ENCODE results near the gene PAPLN. TPM values are rescaled to one million over a fixed set of nuclear protein-coding genes. Genes with fewer than 3 reads are reported as not detected.
"Not testable (repeated sequence)": the region's sequence is repeated elsewhere in the genome, so short reads cannot be mapped to it uniquely, and the experiment has no call there.

Gene PAPLN
- total and polyA plus RNA-seq, 4 donors, result 0.68 to 2.8 (median 1.3) TPM

- WGBS, result 95% methylated on average over 3 of the region's 3 CpGs
- TF ChIP-seq GABPA (IDR thresholded peaks at IDR 0.05 in 1 of 2, conservative IDR thresholded peaks at IDR 0.05 in 1 of 2) (no peak), ATF3 (IDR thresholded peaks at IDR 0.05) (no peak), JUND (IDR thresholded peaks at IDR 0.05) (no peak), RXRA (IDR thresholded peaks at IDR 0.05) (no peak), SP1 (IDR thresholded peaks at IDR 0.05) (no peak), RAD21 (IDR thresholded peaks at IDR 0.05) (no peak), HNF4A (conservative IDR thresholded peaks at IDR 0.05) (no peak), EGR1 (IDR thresholded peaks at IDR 0.05; ENCODE audit: low read depth in 2 of 2) (no peak), HNF4G (IDR thresholded peaks at IDR 0.05) (no peak), NR2F2 (IDR thresholded peaks at IDR 0.05) (no peak), FOXA2 (IDR thresholded peaks at IDR 0.05) (no peak), YY1 (IDR thresholded peaks at IDR 0.05) (no peak)
- TF ChIP-seq, protein P1, sequence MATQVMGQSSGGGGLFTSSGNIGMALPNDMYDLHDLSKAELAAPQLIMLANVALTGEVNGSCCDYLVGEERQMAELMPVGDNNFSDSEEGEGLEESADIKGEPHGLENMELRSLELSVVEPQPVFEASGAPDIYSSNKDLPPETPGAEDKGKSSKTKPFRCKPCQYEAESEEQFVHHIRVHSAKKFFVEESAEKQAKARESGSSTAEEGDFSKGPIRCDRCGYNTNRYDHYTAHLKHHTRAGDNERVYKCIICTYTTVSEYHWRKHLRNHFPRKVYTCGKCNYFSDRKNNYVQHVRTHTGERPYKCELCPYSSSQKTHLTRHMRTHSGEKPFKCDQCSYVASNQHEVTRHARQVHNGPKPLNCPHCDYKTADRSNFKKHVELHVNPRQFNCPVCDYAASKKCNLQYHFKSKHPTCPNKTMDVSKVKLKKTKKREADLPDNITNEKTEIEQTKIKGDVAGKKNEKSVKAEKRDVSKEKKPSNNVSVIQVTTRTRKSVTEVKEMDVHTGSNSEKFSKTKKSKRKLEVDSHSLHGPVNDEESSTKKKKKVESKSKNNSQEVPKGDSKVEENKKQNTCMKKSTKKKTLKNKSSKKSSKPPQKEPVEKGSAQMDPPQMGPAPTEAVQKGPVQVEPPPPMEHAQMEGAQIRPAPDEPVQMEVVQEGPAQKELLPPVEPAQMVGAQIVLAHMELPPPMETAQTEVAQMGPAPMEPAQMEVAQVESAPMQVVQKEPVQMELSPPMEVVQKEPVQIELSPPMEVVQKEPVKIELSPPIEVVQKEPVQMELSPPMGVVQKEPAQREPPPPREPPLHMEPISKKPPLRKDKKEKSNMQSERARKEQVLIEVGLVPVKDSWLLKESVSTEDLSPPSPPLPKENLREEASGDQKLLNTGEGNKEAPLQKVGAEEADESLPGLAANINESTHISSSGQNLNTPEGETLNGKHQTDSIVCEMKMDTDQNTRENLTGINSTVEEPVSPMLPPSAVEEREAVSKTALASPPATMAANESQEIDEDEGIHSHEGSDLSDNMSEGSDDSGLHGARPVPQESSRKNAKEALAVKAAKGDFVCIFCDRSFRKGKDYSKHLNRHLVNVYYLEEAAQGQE (IDR thresholded peaks at IDR 0.05), result no peak
- H3K4me3 ChIP-seq (ENCODE audit: low read depth in 1 of 3, low read length in 3 of 3), result no peak overlapping the region
- no peak for DNase-seq (ENCODE audit: low spot score)
- H3K27ac ChIP-seq (ENCODE audit: low read depth in 1 of 2, low read length in 2 of 2), result no peak overlapping the region
- peaks cover 0 to 4% (median 0%) of the 10 kb centered on the region in 4 donors for H3K4me1 ChIP-seq (ENCODE audit: control insufficient read depth in 4 of 4, insufficient read depth in 4 of 4, low read length in 3 of 4)
- H3K36me3 ChIP-seq (ENCODE audit: control insufficient read depth in 4 of 4, insufficient read depth in 3 of 4, low read depth in 1 of 4, low read length in 3 of 4), result peaks cover 0 to 2% (median 0%) of the 10 kb centered on the region in 4 donors
- H3K9me3 ChIP-seq (ENCODE audit: control insufficient read depth in 4 of 4, low read length in 3 of 4), result no peaks in the 10 kb centered on the region
- H3K27me3 ChIP-seq (ENCODE audit: control insufficient read depth in 4 of 4, insufficient read depth in 4 of 4, low read length in 3 of 4), result no peaks in the 10 kb centered on the region
- no peak overlapping the region for H3K9ac ChIP-seq (ENCODE audit: low read depth in 1 of 2, low read length in 2 of 2)
Observed at GRCh38 chr14:73307261-73307660, 70.0 kb downstream of the PAPLN start.

DNA sequence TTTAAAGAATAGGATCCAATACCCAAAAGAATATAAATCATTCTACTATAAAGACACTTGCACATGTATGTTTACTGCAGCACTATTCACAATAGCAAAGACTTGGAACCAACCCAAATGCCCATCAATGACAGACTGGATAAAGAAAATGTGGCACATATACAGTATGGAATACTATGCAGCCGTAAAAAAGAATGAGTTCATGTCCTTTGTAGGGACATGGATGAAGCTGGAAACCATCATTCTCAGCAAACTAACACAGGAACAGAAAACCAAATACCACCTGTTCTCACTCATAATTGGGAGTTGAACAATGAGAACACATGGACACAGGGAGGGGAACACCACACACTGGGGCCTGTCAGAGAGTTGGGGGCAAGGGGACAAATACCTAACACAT lies 71.9 kb downstream of the PAPLN start:
- H3K27ac ChIP-seq (ENCODE audit: low read depth in 1 of 2, low read length in 2 of 2); H3K36me3 ChIP-seq (ENCODE audit: control insufficient read depth in 4 of 4, insufficient read depth in 3 of 4, low read depth in 1 of 4, low read length in 3 of 4); H3K4me1 ChIP-seq (ENCODE audit: control insufficient read depth in 4 of 4, insufficient read depth in 4 of 4, low read length in 3 of 4); H3K27me3 ChIP-seq (ENCODE audit: control insufficient read depth in 4 of 4, insufficient read depth in 4 of 4, low read length in 3 of 4); H3K9me3 ChIP-seq (ENCODE audit: control insufficient read depth in 4 of 4, low read length in 3 of 4); H3K9ac ChIP-seq (ENCODE audit: low read depth in 1 of 2, low read length in 2 of 2); DNase-seq (ENCODE audit: low spot score); H3K4me3 ChIP-seq (ENCODE audit: low read depth in 1 of 3, low read length in 3 of 3): not testable (repeated sequence)
- 91% methylated on average over 1 of the region's 1 CpG for WGBS

DNA sequence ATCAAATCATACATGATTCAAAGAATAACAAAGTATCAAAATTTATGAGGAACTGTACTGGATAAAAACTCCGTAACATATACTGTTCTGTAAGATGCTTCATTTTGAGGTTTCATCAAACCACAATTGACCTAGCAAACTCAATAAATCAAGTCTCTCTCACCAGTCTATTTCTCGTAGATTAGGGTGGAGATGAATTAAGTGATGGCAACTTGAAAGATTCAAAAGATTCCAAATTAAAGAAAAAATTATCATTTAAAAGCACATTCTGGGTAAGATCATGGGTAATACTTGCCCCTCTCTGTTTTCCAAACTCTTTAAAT lies 74.4 kb downstream of the PAPLN start:
- Histone ChIP-seq H3K9me3 (ENCODE audit: control insufficient read depth in 4 of 4, low read length in 3 of 4) (no peaks in the 10 kb centered on the region), H3K9ac (ENCODE audit: low read depth in 1 of 2, low read length in 2 of 2) (no peak overlapping the region), H3K27me3 (ENCODE audit: control insufficient read depth in 4 of 4, insufficient read depth in 4 of 4, low read length in 3 of 4) (no peaks in the 10 kb centered on the region), H3K27ac (ENCODE audit: low read depth in 1 of 2, low read length in 2 of 2) (no peak overlapping the region), H3K4me1 (ENCODE audit: control insufficient read depth in 4 of 4, insufficient read depth in 4 of 4, low read length in 3 of 4) (peaks cover 0 to 4% (median 0%) of the 10 kb centered on the region in 4 donors), H3K4me3 (ENCODE audit: low read depth in 1 of 3, low read length in 3 of 3) (no peak overlapping the region), H3K36me3 (ENCODE audit: control insufficient read depth in 4 of 4, insufficient read depth in 3 of 4, low read depth in 1 of 4, low read length in 3 of 4) (peaks cover 0 to 2% (median under 1%) of the 10 kb centered on the region in 4 donors)
- TF ChIP-seq, protein P1 (IDR thresholded peaks at IDR 0.05), result no peak
- TF ChIP-seq EGR1 (IDR thresholded peaks at IDR 0.05; ENCODE audit: low read depth in 2 of 2) (no peak), GABPA (IDR thresholded peaks at IDR 0.05 in 1 of 2, conservative IDR thresholded peaks at IDR 0.05 in 1 of 2) (no peak), JUND (IDR thresholded peaks at IDR 0.05) (peak in 1 of 2 donors; percentile 2), FOXA2 (IDR thresholded peaks at IDR 0.05) (no peak), YY1 (IDR thresholded peaks at IDR 0.05) (no peak), HNF4A (conservative IDR thresholded peaks at IDR 0.05) (no peak)
- DNase-seq (ENCODE audit: low spot score), result no peak
- 83% methylated on average over 2 of the region's 2 CpGs for WGBS

All from liver (tissue), 9 donors.